SKM-1 (cell line): ENCODE data around the gene PSME2.

Experiments
- DNase-seq: peaks from one replicate; lab custom pipeline; 2025; ENCODE audit not compliant: unreplicated experiment; lab: John Stamatoyannopoulos, UW

PSME2 gene

DNA sequence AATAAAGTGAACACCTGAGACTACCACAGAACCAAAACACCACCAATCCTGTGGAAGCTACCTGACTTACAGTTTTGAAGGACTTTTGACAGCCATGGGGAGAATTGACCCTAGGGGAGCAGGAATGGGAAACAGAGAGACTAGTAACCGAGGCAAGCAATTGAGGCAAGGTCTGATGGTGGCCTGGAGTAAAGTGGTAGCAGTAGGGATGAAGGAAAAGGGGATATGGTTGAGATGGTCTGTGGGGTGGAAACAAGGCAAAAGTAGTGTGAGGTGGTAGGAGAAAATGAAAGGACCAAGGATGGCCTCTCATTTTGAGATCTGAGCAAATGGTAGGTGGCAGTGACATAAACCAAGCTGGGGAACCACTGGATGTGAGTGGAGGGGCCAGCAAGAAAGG lies 10.4 kb upstream of the PSME2 start:
- no peak for DNase-seq

DNA sequence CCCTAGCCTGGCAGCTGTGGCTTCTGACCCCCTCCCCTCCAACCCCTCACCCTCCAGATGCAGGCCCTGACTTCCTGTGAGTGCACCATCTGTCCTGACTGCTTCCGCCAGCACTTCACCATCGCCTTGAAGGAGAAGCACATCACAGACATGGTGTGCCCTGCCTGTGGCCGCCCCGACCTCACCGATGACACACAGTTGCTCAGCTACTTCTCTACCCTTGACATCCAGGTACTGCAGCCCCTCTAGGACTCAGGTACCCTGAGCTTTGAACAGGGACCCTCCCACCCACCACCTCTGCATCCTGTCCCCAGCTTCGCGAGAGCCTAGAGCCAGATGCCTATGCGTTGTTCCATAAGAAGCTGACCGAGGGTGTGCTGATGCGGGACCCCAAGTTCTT lies 8.7 kb upstream of the PSME2 start:
- DNase-seq: no peak

DNA sequence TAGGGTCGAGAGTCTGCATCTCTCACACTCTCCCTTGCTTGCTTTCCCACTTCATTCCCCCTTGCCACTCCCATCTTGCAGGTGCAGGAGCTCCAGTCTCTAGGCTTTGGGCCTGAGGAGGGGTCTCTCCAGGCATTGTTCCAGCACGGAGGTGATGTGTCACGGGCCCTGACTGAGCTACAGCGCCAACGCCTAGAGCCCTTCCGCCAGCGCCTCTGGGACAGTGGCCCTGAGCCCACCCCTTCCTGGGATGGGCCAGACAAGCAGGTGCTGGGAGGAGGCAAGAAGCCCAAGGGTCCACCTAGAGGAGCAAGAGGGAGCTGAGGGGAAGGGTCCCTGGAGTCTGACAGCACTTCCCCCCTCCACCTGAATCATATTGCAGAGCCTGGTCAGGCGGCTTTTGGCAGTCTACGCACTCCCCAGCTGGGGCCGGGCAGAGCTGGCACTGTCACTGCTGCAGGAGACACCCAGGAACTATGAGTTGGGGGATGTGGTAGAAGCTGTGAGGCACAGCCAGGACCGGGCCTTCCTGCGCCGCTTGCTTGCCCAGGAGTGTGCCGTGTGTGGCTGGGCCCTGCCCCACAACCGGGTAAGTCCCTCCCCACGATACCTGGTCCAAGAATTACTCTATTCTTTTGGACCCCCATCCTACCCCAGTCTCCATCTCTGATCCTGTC lies 5.1 kb upstream of the PSME2 start:
- DNase-seq: no peak

DNA sequence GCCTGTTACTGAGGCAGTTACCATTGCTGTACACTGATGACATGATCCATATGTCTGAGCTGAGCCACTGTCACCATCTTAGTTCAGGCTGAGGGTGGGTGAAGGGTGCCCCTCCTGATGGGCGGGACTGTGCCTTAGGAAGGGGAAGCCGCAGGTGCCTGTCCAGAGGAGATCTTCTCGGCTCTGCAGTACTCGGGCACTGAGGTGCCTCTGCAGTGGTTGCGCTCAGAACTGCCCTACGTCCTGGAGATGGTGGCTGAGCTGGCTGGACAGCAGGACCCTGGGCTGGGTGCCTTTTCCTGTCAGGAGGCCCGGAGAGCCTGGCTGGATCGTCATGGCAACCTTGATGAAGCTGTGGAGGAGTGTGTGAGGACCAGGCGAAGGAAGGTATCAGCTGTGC lies 4.6 kb upstream of the PSME2 start:
- no peak for DNase-seq

DNA sequence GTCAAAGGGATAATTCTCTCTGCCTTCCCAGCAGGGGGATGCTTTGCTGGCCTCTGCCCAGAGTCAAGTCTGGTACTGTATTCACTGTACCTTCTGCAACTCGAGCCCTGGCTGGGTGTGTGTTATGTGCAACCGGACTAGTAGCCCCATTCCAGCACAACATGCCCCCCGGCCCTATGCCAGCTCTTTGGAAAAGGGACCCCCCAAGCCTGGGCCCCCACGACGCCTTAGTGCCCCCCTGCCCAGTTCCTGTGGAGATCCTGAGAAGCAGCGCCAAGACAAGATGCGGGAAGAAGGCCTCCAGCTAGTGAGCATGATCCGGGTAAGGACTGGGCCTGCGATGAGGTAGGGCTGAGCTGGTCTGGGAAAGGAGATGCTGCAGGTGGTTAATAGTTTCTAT lies 4.2 kb upstream of the PSME2 start:
- DNase-seq: no peak

DNA sequence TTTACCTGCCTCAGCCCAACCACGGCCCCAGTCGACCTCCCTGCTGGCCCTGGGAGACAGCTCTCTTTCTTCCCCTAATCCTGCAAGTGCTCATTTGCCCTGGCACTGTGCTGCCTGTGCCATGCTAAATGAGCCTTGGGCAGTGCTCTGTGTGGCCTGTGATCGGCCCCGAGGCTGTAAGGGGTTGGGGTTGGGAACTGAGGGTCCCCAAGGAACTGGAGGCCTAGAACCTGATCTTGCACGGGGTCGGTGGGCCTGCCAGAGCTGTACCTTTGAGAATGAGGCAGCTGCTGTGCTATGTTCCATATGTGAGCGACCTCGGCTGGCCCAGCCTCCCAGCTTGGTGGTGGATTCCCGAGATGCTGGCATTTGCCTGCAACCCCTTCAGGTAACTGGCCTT lies 3.7 kb upstream of the PSME2 start:
- DNase-seq: no peak

DNA sequence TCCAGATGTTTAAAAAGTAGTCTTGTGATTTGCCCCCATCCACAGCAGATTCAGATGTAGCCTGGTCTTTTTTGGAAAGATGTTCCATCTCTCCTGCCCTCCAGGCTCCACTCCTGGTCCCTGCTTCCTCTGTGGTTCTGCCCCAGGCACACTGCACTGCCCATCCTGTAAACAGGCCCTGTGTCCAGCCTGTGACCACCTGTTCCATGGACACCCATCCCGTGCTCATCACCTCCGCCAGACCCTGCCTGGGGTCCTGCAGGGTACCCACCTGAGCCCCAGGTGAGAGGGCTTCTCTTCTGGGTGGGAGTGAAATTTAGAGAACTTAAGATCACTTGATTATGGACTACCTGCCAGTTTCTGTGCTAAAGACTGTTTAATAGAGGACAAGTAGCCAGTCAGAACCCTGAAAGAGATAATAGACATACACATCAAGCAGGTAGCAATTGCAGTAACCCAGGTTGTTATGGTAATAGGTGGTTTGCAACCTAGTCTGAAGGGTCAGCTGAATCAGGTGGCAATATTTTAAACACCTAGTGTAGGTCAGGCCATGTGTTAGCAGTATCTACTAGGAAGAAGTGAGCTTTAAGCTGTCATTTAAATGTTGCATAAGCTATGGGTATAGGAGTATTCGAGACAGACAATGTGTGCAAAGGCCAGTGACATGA lies 3.0 kb upstream of the PSME2 start:
- no peak for DNase-seq

DNA sequence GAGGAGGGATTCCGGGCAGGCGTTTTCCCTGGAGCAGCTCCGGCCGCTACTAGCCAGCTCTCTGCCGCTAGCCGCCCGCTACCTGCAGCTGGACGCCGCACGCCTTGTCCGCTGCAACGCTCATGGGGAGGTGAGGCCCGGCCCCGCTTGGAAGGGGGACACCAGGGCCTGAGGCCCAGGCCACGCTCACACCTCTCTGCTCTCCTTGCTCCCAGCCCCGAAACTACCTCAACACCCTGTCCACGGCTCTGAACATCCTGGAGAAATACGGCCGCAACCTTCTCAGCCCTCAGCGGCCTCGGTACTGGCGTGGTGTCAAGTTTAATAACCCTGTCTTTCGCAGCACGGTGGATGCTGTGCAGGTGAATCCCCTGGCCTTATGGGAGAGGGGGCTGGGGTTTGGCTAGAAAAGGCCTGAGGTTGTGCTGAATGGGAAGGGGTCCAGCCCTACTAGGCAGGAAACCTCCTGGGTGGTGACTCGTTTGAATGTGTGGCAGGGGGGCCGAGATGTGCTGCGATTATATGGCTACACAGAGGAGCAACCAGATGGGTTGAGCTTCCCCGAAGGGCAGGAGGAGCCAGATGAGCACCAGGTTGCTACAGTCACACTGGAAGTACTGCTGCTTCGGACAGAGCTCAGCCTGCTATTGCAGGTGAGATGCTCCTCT lies 1.5 kb upstream of the PSME2 start:
- no peak for DNase-seq

DNA sequence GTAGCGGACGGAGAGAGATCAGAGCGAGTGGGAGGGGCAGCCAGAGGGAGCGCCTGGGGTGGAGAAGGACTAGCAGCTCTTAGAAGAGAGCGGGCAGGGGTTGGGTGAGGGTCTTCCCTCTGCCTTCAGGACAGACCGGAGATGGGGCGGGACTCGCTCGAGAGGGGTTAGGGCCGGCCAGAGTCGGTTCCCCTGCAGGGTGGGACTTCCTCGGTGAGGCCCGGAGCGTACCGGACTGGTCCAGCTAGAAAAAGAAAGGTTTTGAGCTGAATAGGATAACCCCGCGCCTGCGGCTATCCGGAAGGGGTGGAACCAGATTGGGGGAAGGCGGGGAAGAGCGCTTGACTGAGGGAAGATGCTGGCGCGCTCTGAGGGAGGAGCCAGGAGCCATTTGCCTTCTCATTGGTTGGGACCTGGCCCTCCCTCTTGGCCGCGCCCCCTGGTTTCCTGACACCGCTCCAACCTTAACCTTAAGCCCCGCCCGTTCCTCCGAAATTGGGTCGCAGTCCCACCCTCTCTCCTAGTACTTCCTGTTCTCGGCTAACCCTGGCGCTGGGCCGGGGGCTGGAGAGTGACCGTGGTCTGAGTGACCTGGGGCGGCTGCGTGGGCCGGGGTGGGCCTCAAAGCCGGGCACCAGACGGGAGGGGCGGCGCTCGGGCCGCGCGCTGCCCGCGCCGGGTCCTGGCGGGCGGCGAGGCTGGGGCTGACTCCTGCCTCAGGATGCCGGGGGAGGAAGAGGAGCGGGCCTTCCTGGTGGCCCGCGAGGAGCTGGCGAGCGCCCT lies 759 bp upstream of the PSME2 start, which contains the start of gene RNF31:
Gene RNF31, plus strand, starts transcription at position 521 of the 783 bp plus-strand sequence. Its CDS starts 201 bp downstream, at position 722.
- DNase-seq: peak; percentile 92

DNA sequence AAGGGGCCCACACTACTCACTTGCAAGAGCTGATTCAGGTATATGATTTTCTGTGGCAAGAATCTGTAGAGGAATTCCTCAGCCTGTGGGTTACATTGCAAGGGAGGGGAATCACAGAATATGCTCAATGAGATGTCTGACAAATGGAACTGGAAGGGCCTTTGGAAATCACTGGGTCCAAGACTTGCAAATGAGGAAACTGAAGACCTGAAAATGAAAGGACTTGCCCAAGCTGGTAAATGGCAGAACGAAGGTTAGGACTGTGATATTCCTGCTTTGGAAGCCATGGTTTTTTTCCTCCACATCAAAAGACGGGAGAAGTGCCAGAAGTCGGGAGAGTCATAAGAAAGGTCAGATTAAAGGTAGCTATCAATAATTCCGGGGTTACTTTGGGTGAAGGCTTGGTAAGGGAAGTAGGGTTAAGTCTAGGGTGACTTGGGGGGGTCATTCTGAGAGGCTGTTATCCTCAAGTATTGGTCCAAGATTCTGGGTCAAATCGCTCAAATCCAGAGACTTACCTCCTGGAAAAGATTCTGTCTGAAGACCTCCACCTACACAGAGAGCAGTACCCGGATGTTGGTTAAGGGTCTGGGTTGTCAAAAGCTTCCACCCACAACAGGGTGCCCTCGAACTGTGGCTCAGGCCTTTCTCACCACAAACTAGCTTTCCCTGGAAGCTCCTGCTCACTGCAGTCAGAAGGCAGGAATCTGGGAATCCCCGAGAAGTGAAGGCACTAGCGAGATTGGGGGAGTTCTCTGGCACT lies 539 bp downstream of the PSME2 start:
- no peak for DNase-seq

DNA sequence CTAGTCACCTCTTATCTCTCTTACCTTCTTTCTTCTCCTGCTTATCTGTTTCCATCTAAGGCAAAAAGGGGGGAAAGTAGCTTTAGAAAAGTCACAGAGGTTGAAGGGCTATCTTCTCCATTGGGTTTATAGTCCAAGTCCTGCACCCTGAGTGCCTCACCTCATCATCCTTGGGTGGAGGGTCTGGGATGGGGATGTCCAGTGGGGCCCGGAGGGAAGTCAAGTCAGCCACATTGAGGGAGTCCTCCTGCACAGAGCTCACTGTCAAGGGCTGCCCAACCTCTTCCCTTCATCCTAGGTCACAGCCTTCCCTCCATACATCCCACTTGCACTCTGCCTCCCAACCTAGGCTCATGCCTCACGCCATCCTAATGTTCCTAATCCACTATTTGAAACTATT lies 1.2 kb downstream of the PSME2 start:
- no peak for DNase-seq

DNA sequence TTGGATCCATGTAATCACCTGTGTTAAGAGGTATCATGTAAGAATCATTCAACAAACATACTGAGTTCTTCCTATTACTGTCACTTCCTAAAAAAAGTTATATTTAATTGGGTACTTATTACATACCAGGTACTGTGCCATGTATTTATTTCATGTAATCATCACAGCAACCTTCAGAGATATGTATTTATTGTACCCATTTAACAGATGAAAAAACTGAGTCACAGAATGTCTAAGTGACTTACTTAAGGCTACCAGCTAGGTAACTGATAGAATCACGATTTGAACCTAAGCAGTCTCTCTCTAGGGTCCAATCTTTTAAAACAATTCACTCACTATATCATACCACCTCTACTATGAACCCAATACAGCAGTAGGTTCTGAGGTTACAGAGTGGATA lies 2.0 kb downstream of the PSME2 start:
- no peak for DNase-seq

DNA sequence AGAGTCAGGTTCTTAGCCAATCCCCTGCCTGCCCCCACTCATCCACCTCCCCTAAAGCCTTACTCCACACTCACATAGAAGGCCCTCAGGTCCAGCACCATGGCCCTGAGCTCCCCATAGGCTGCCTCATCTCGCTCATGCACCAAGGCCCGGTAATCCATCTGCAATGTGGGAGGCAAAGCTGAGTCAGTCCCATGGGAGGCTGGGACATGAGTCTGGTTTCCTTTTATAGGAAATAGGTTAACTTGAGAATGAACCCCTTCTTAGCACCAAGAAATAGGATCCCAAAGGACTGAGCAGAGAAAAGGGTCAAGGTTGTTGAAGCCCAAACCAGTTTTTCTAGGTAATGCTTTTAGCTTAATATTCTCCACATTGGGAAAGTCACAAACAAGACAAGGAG lies 2.9 kb downstream of the PSME2 start:
- no peak for DNase-seq

DNA sequence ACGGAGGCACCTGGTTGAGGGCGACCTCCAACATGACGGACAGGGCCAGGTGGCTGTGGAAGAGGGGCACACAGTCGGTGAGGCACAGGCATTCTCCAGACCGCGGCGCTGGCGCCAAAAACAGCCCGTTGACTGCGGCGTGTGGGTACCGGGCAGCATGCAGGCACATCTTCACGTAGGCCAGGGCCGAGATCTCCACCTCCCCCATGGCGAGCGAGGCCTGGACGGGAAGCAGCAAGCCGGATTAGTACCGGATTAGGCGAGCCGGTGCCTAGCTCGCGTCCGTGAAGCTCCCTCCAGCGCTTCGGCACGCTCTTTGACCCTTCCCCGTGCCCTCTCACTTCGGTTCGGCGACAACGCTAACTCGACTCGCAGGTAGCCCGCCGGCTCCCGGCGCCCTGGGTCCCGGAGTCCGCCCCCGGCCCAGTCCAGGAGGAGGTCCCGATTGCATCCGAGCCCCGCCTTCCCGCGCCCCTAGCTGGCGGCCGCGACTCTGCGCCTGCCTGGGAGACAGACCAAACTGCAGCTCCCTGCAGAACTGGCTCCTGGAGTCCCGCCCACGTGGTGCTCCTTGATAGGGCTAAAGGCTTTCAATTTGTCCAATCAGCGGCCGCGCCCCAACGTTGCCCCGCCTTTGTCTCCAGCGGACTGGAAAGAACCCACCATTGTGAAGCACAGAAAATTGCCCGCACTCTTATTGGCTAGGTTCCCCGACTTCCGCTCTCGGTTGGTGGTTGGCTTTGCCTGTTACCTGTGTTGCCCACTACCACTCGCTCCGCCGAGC lies 5.1 kb downstream of the PSME2 start, which contains the start of gene EMC9:
Gene EMC9, minus strand, starts transcription at position 495 of the 784 bp plus-strand sequence. Its CDS starts 287 bp downstream, at position 208.
- peak; percentile 72 for DNase-seq

DNA sequence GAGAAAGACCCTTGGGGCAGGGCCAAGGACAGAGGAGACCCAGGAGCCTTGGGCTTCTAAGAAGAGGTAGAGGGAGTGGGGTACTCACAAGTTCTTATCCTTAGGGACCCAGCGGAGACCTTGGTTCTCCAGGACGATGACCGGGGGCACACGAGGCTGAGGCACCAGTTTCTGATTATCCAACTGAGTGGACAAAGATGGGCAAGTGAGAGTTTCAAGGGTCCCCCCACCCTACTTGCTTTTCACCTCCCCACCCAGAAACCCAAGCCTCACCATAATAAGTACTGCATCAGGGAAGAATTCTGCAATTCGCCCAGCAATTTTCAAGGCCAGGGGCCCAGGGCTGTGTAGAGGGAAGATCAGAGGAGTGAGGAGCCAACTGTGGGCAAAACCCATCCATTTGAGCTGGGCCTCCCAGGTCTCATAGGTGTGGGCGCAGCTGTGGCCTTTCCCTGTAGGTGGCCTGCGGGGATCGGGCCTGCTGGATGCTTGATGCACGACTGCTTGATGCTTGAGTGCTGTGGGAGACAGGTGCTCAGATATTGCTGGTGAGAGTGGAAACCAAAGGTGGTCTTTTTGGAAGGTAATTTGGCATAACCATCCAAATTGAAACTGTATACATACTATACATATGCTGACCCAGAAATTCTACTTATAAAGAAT lies 7.0 kb downstream of the PSME2 start:
- no peak for DNase-seq

DNA sequence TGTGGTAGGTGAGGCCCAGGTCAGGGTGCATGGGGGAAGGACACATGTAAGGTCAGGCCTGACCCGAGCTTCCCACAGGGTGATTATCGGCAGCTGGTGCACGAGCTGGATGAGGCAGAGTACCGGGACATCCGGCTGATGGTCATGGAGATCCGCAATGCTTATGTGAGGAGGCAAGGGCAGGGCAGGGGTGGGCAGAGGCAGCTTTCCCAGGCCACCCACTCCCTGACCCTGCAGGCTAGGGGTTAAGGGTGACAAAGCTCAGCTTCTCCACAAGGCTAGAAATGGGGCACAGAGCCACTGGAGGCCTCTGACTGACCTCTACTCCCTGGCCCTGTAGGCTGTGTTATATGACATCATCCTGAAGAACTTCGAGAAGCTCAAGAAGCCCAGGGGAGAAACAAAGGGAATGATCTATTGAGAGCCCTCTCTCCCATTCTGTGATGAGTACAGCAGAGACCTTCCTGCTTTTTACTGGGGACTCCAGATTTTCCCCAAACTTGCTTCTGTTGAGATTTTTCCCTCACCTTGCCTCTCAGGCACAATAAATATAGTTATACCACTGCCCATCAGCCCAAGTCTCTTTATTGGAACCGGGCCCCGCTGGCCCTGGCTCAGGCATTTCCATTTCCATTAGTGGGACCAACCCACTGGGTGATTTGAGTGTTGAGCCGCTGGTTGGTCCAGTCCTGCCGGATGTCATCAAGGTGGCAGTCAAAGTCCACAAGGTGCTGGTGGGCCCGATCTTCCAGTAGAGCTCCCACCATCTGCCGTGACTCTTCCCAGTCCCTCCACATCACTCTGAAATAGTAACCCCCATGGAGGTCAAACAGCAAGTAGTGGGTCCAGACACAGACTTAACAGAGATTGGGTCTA lies 7.8 kb downstream of the PSME2 start:
- DNase-seq: no peak

DNA sequence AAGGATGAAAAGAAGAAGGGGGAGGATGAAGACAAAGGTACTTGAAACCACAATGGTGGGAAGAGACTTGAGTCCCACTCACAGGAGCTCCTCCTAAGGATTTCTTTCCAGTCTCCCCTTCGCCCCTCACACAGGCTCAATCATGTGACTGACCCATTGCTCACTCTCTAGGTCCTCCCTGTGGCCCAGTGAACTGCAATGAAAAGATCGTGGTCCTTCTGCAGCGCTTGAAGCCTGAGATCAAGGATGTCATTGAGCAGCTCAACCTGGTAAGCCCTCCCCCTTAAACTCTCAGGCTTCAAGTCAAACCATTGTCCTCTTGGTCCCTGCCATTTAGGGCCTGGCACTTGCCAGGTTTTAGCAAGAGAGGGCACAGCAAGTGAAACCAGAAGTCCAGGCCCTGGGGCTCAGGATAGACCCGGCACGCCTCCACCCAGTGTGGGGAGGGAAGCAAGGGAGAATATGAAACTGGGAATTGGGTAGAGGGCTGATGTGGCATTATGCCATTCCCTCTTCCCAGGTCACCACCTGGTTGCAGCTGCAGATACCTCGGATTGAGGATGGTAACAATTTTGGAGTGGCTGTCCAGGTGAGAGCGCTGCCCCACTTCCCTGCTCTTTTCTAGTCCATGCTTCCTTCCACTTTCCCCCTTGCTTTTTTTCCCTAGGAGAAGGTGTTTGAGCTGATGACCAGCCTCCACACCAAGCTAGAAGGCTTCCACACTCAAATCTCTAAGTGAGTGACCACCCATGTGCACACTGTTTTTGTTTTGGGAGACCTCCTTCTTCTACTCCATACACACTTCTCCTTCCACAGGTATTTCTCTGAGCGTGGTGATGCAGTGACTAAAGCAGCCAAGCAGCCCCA lies 8.6 kb downstream of the PSME2 start:
- no peak for DNase-seq
